ENCODE results near the gene C12orf42. TPM values are rescaled to one million over a fixed set of nuclear protein-coding genes. Genes with fewer than 3 reads are reported as not detected.

Gene C12orf42
- total RNA-seq, 1 donor from 2014 or later: not detected

DNA sequence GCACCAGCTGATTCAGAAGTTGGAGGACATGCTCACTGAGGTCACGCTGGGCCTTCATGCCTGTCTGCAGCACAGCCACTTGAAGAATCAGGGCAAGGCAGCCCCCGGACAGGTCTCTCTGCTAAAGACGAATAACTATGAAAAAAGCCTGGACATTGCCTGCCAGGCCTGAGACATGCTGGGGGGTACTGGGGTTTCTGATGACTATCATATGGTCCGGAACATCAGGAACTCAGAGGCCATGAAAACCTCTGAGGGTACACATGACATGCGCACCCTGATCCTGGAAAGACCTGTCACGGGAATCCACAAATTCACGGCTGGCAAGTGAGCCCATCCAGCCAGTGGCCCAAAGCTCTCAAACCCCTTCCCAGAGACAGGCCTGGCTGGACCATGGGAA, 8.8 kb upstream of the C12orf42 start:
- Histone ChIP-seq H3K9me3 (replicated peaks) (no peaks in the 10 kb centered on the region), H3K4me1 (no peaks in the 10 kb centered on the region), H3K27me3 (ENCODE audit: low read depth) (no peaks in the 10 kb centered on the region), H3K4me3 (no peak overlapping the region), H3K27ac (replicated peaks) (no peak overlapping the region), H3K36me3 (no peaks in the 10 kb centered on the region)
- no peak for DNase-seq
- TF ChIP-seq, protein P1, sequence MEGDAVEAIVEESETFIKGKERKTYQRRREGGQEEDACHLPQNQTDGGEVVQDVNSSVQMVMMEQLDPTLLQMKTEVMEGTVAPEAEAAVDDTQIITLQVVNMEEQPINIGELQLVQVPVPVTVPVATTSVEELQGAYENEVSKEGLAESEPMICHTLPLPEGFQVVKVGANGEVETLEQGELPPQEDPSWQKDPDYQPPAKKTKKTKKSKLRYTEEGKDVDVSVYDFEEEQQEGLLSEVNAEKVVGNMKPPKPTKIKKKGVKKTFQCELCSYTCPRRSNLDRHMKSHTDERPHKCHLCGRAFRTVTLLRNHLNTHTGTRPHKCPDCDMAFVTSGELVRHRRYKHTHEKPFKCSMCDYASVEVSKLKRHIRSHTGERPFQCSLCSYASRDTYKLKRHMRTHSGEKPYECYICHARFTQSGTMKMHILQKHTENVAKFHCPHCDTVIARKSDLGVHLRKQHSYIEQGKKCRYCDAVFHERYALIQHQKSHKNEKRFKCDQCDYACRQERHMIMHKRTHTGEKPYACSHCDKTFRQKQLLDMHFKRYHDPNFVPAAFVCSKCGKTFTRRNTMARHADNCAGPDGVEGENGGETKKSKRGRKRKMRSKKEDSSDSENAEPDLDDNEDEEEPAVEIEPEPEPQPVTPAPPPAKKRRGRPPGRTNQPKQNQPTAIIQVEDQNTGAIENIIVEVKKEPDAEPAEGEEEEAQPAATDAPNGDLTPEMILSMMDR (IDR thresholded peaks at IDR 0.05; ENCODE audit: borderline replicate concordance): no peak
- intact Hi-C loops (cut with micrococcal nuclease): no loop called here

DNA sequence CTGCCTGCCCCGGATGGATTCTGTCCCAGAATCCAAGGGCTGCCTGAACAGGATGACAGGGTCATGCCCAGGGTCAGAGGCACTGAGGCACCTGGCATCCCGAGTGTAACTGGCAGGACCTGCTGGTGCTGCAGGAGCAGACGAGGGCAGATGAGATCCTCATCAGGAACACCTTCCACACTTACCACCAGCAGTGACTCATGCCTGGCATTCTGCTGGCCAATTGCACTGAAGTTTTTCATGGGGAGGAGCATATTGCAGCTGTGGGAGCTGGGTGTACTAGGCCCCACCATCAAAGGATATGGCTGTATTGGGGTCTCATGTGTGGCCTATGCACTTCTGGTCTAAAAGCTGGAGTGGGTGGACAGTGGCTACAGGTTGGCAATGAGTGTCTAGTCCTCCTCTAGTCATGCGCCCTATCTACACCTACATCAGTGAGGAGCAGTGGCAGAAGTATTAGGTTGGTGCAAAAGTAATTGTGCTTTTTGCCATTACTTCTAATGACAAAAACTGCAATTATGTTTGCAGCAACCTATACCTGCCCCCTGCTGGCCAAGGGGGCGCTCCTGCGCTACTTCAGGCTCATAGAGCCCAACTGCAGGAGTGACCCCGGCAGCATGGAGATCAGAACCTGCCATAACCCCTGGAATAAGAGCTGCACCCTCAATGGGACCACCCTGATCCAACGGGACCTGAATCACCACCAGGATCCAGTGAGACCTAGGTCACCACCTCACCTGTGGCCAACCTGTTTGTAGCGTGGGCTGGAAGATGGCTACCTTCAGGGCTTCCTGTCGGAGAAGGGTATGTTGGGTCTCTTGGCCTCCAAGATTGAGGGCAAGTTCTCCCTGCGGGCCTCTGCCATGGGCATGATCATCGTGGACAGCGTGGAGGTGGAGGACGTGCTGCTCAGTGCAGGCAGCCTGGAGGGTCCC, 8.0 kb upstream of the C12orf42 start:
- TF ChIP-seq, protein P1 (IDR thresholded peaks at IDR 0.05; ENCODE audit: borderline replicate concordance): no peak
- DNase-seq: no peak
- Histone ChIP-seq H3K27ac (replicated peaks) (no peak overlapping the region), H3K27me3 (ENCODE audit: low read depth) (no peaks in the 10 kb centered on the region), H3K4me1 (no peaks in the 10 kb centered on the region), H3K9me3 (replicated peaks) (no peaks in the 10 kb centered on the region), H3K36me3 (no peaks in the 10 kb centered on the region), H3K4me3 (no peak overlapping the region)
- intact Hi-C loops (cut with micrococcal nuclease): no loop called here

DNA sequence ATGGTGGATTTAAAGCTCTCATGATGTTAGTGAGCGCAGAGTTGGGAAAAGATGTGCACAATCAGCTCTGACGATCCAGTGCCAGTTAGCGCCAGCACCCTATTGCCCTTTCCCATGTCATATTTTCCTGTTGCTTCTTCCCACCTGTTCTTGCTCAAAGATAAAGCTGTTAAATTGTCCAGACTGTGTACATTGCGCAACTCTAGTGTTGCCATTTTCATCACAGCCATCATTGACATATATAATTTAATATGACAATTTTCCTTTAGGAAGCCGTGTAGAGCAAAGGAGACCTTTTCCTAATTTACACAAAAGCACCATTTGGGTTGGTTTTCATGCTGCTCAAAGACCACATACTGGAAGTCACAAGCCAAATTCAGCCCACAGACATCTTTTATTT, 5.7 kb upstream of the C12orf42 start:
- Histone ChIP-seq H3K4me3 (no peak overlapping the region), H3K27me3 (ENCODE audit: low read depth) (peaks cover 21% of the 10 kb centered on the region), H3K9me3 (replicated peaks) (peaks cover 4% of the 10 kb centered on the region), H3K4me1 (no peaks in the 10 kb centered on the region), H3K36me3 (no peaks in the 10 kb centered on the region), H3K27ac (replicated peaks) (no peak overlapping the region)
- no peak for DNase-seq
- TF ChIP-seq, protein P1 (IDR thresholded peaks at IDR 0.05; ENCODE audit: borderline replicate concordance): no peak
- intact Hi-C loops (cut with micrococcal nuclease): no loop called here

DNA sequence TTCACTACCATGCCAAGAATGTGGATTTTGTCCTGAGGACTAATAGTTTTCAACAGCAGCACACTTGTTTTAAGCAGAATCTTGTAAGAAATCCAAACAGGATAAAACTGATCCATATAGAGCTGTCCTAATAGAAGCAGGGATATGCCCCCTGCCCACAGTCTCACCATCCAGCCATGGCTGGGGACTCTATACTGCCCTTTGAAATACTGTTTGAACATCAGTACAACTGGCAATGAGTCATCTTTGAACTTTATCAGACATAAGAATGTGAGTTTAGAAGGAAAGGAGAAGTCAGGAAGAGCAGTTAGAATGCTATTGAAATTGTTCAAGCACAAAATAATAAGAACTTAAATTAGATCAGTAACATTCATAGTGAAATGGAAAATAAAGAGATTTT, 3.8 kb upstream of the C12orf42 start:
- TF ChIP-seq, protein P1 (IDR thresholded peaks at IDR 0.05; ENCODE audit: borderline replicate concordance): no peak
- H3K4me1 ChIP-seq: peaks cover 12% of the 10 kb centered on the region
- DNase-seq: no peak
- peaks cover 39% of the 10 kb centered on the region for H3K27me3 ChIP-seq (ENCODE audit: low read depth)
- H3K27ac ChIP-seq (replicated peaks): no peak overlapping the region
- H3K4me3 ChIP-seq: no peak overlapping the region
- intact Hi-C loops (cut with micrococcal nuclease): no loop called here
- H3K9me3 ChIP-seq (replicated peaks): peaks cover 4% of the 10 kb centered on the region
- H3K36me3 ChIP-seq: no peaks in the 10 kb centered on the region

DNA sequence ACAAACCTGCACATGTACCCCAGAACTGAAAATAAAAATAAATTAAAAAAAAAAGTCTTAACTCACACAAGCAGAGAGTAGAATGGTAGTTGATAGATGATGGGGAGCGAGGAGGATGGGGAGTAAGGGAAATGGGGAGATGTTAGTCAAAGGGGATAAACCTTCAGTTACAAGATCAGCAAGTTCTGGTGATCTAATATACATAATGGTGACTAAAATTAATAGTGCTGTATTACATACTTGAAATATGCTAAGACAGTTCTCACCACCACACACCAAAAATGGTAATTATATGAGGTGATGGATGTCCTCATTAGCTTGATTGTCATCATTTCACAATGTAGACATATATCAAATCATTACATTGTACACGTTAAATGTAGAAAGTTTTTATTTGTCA, 3.2 kb upstream of the C12orf42 start:
- Histone ChIP-seq H3K4me3 (no peak overlapping the region), H3K27ac (replicated peaks) (no peak overlapping the region), H3K36me3 (no peaks in the 10 kb centered on the region), H3K27me3 (ENCODE audit: low read depth) (peaks cover 45% of the 10 kb centered on the region), H3K9me3 (replicated peaks) (peaks cover 4% of the 10 kb centered on the region), H3K4me1 (peaks cover 12% of the 10 kb centered on the region)
- TF ChIP-seq, protein P1 (IDR thresholded peaks at IDR 0.05; ENCODE audit: borderline replicate concordance): no peak
- intact Hi-C loops (cut with micrococcal nuclease): no loop called here
- DNase-seq: no peak
